Measurements from ENCODE around the gene WDR36.

WDR36 gene

GRCh38 chr5:111072949-111073682 is 19.0 kb upstream of the WDR36 start:
- peak; percentile 55 for DNase-seq
- Histone ChIP-seq H2BK15ac (ENCODE audit: low read depth, poor library complexity, severe bottlenecking) (peak overlapping the region; percentile 6), H4K91ac (ENCODE audit: low read length) (peak overlapping the region; percentile 25), H3K9ac (ENCODE audit: low read length) (peak overlapping the region; percentile 85), H2BK5ac (ENCODE audit: low read depth, low read length, poor library complexity, severe bottlenecking) (no peak overlapping the region), H3K4me2 (ENCODE audit: low read length, poor library complexity, severe bottlenecking) (peak overlapping the region; percentile 95), H3K14ac (ENCODE audit: low read length in 2 of 2) (no peak overlapping the region), H4K8ac (ENCODE audit: low read length) (peak overlapping the region; percentile 79), H2AFZ (ENCODE audit: low read depth, low read length) (peak overlapping the region; percentile 66), H2BK120ac (ENCODE audit: low read depth, low read length) (peak overlapping the region; percentile 21), H3K4me3 (ENCODE audit: insufficient read depth in 1 of 2, low read depth in 1 of 2, low read length in 2 of 2) (peak overlapping the region; percentile 66 to 80), H3K27me3 (ENCODE audit: control insufficient read depth in 1 of 2, insufficient read depth in 1 of 2, low read length in 2 of 2) (peaks cover 0 to 48% of the 10 kb centered on the region in 2 experiments), H3K36me3 (ENCODE audit: control insufficient read depth in 1 of 2, insufficient read depth in 2 of 2, low read depth in 1 of 2, low read length in 2 of 2) (peaks cover 0 to 7% of the 10 kb centered on the region in 2 experiments), H2BK12ac (ENCODE audit: low read length in 2 of 2) (peak overlapping the region; percentile 18 to 33), H3K27ac (ENCODE audit: low read length, poor library complexity, severe bottlenecking) (no peak overlapping the region), H3K23ac (ENCODE audit: low read length in 2 of 2) (peak overlapping the region in 1 of 2 experiments; percentile 34), H2AK5ac (ENCODE audit: low read length, severe bottlenecking) (no peak overlapping the region), H3K79me1 (replicated peaks; ENCODE audit: low read length, poor library complexity, severe bottlenecking) (no peaks in the 10 kb centered on the region), H3K18ac (ENCODE audit: low read depth in 1 of 2, low read length in 2 of 2) (peak overlapping the region; percentile 13 to 52), H3K4me1 (ENCODE audit: control insufficient read depth, insufficient read depth, low read depth, low read length) (peaks cover 7% of the 10 kb centered on the region), H3K4ac (ENCODE audit: low read depth in 1 of 2, low read length in 2 of 2) (no peak overlapping the region), H3K9me3 (ENCODE audit: control insufficient read depth, low read length) (no peaks in the 10 kb centered on the region)
- 2% methylated on average over 44 of the region's 44 CpGs for WGBS

GRCh38 chr5:111074244-111074643 is 17.9 kb upstream of the WDR36 start:
- peaks cover 7% of the 10 kb centered on the region for H3K4me1 ChIP-seq (ENCODE audit: control insufficient read depth, insufficient read depth, low read depth, low read length)
- no peak overlapping the region for H3K23ac ChIP-seq (ENCODE audit: low read length in 2 of 2)
- no peak overlapping the region for H4K91ac ChIP-seq (ENCODE audit: low read length)
- no peak overlapping the region for H2AK5ac ChIP-seq (ENCODE audit: low read length, severe bottlenecking)
- H4K8ac ChIP-seq (ENCODE audit: low read length), result no peak overlapping the region
- no peak overlapping the region for H3K14ac ChIP-seq (ENCODE audit: low read length in 2 of 2)
- no peak overlapping the region for H2BK120ac ChIP-seq (ENCODE audit: low read depth, low read length)
- H2BK12ac ChIP-seq (ENCODE audit: low read length in 2 of 2), result no peak overlapping the region
- H2AFZ ChIP-seq (ENCODE audit: low read depth, low read length), result no peak overlapping the region
- H3K9ac ChIP-seq (ENCODE audit: low read length), result peak overlapping the region; percentile 85
- H3K4ac ChIP-seq (ENCODE audit: low read depth in 1 of 2, low read length in 2 of 2), result no peak overlapping the region
- H3K18ac ChIP-seq (ENCODE audit: low read depth in 1 of 2, low read length in 2 of 2), result no peak overlapping the region
- no peaks in the 10 kb centered on the region for H3K9me3 ChIP-seq (ENCODE audit: control insufficient read depth, low read length)
- no peaks in the 10 kb centered on the region for H3K79me1 ChIP-seq (replicated peaks; ENCODE audit: low read length, poor library complexity, severe bottlenecking)
- peaks cover 0 to 7% of the 10 kb centered on the region in 2 experiments for H3K36me3 ChIP-seq (ENCODE audit: control insufficient read depth in 1 of 2, insufficient read depth in 2 of 2, low read depth in 1 of 2, low read length in 2 of 2)
- peak overlapping the region in 1 of 2 experiments; percentile 80 for H3K4me3 ChIP-seq (ENCODE audit: insufficient read depth in 1 of 2, low read depth in 1 of 2, low read length in 2 of 2)
- 89% methylated on average over 1 of the region's 2 CpGs for WGBS
- H2BK15ac ChIP-seq (ENCODE audit: low read depth, poor library complexity, severe bottlenecking), result no peak overlapping the region
- H3K4me2 ChIP-seq (ENCODE audit: low read length, poor library complexity, severe bottlenecking), result no peak overlapping the region
- H2BK5ac ChIP-seq (ENCODE audit: low read depth, low read length, poor library complexity, severe bottlenecking), result no peak overlapping the region
- DNase-seq, result no peak
- H3K27ac ChIP-seq (ENCODE audit: low read length, poor library complexity, severe bottlenecking), result no peak overlapping the region
- peaks cover 0 to 38% of the 10 kb centered on the region in 2 experiments for H3K27me3 ChIP-seq (ENCODE audit: control insufficient read depth in 1 of 2, insufficient read depth in 1 of 2, low read length in 2 of 2)

- H2BK5ac ChIP-seq (ENCODE audit: low read depth, low read length, poor library complexity, severe bottlenecking), result no peak overlapping the region
- H3K4ac ChIP-seq (ENCODE audit: low read depth in 1 of 2, low read length in 2 of 2), result no peak overlapping the region
- H3K18ac ChIP-seq (ENCODE audit: low read depth in 1 of 2, low read length in 2 of 2), result no peak overlapping the region
- H3K23ac ChIP-seq (ENCODE audit: low read length in 2 of 2), result no peak overlapping the region
- no peaks in the 10 kb centered on the region for H3K79me1 ChIP-seq (replicated peaks; ENCODE audit: low read length, poor library complexity, severe bottlenecking)
- H3K14ac ChIP-seq (ENCODE audit: low read length in 2 of 2), result no peak overlapping the region
- H2BK15ac ChIP-seq (ENCODE audit: low read depth, poor library complexity, severe bottlenecking), result no peak overlapping the region
- H3K27ac ChIP-seq (ENCODE audit: low read length, poor library complexity, severe bottlenecking), result no peak overlapping the region
- peak; percentile 82 for DNase-seq
- no peak overlapping the region for H2BK120ac ChIP-seq (ENCODE audit: low read depth, low read length)
- H3K4me1 ChIP-seq (ENCODE audit: control insufficient read depth, insufficient read depth, low read depth, low read length), result peaks cover 3% of the 10 kb centered on the region
- peaks cover 0 to 7% of the 10 kb centered on the region in 2 experiments for H3K36me3 ChIP-seq (ENCODE audit: control insufficient read depth in 1 of 2, insufficient read depth in 2 of 2, low read depth in 1 of 2, low read length in 2 of 2)
- H3K9ac ChIP-seq (ENCODE audit: low read length), result peak overlapping the region; percentile 26
- no peak overlapping the region for H3K4me2 ChIP-seq (ENCODE audit: low read length, poor library complexity, severe bottlenecking)
- H2BK12ac ChIP-seq (ENCODE audit: low read length in 2 of 2), result no peak overlapping the region
- H2AFZ ChIP-seq (ENCODE audit: low read depth, low read length), result no peak overlapping the region
- H4K91ac ChIP-seq (ENCODE audit: low read length), result no peak overlapping the region
- peak overlapping the region in 1 of 2 experiments; percentile 55 for H3K4me3 ChIP-seq (ENCODE audit: insufficient read depth in 1 of 2, low read depth in 1 of 2, low read length in 2 of 2)
- no peak overlapping the region for H2AK5ac ChIP-seq (ENCODE audit: low read length, severe bottlenecking)
- no peaks in the 10 kb centered on the region for H3K9me3 ChIP-seq (ENCODE audit: control insufficient read depth, low read length)
- H4K8ac ChIP-seq (ENCODE audit: low read length), result no peak overlapping the region
- H3K27me3 ChIP-seq (ENCODE audit: control insufficient read depth in 1 of 2, insufficient read depth in 1 of 2, low read length in 2 of 2), result peaks cover 0 to 26% of the 10 kb centered on the region in 2 experiments
These were observed 16.6 kb upstream of the WDR36 start for GRCh38 chr5:111075520-111075919.

- WGBS, result 100% methylated on average over 1 of the region's 1 CpG
- Histone ChIP-seq H3K36me3 (ENCODE audit: control insufficient read depth in 1 of 2, insufficient read depth in 2 of 2, low read depth in 1 of 2, low read length in 2 of 2) (peaks cover 0 to 7% of the 10 kb centered on the region in 2 experiments), H2BK15ac (ENCODE audit: low read depth, poor library complexity, severe bottlenecking) (no peak overlapping the region), H3K9ac (ENCODE audit: low read length) (peak overlapping the region; percentile 26), H2BK120ac (ENCODE audit: low read depth, low read length) (no peak overlapping the region), H2AFZ (ENCODE audit: low read depth, low read length) (no peak overlapping the region), H4K91ac (ENCODE audit: low read length) (no peak overlapping the region), H2BK5ac (ENCODE audit: low read depth, low read length, poor library complexity, severe bottlenecking) (no peak overlapping the region), H4K8ac (ENCODE audit: low read length) (no peak overlapping the region), H3K23ac (ENCODE audit: low read length in 2 of 2) (no peak overlapping the region), H2AK5ac (ENCODE audit: low read length, severe bottlenecking) (no peak overlapping the region), H3K4me1 (ENCODE audit: control insufficient read depth, insufficient read depth, low read depth, low read length) (no peaks in the 10 kb centered on the region), H3K18ac (ENCODE audit: low read depth in 1 of 2, low read length in 2 of 2) (no peak overlapping the region), H3K27me3 (ENCODE audit: control insufficient read depth in 1 of 2, insufficient read depth in 1 of 2, low read length in 2 of 2) (peaks cover 0 to 20% of the 10 kb centered on the region in 2 experiments), H3K4me3 (ENCODE audit: insufficient read depth in 1 of 2, low read depth in 1 of 2, low read length in 2 of 2) (peak overlapping the region in 1 of 2 experiments; percentile 29), H3K14ac (ENCODE audit: low read length in 2 of 2) (no peak overlapping the region), H3K9me3 (ENCODE audit: control insufficient read depth, low read length) (no peaks in the 10 kb centered on the region), H3K27ac (ENCODE audit: low read length, poor library complexity, severe bottlenecking) (no peak overlapping the region), H3K4ac (ENCODE audit: low read depth in 1 of 2, low read length in 2 of 2) (no peak overlapping the region), H2BK12ac (ENCODE audit: low read length in 2 of 2) (no peak overlapping the region), H3K79me1 (replicated peaks; ENCODE audit: low read length, poor library complexity, severe bottlenecking) (no peaks in the 10 kb centered on the region), H3K4me2 (ENCODE audit: low read length, poor library complexity, severe bottlenecking) (no peak overlapping the region)
- DNase-seq, result no peak
These were observed 16.1 kb upstream of the WDR36 start for GRCh38 chr5:111076091-111076490.
